Right lobe of liver (tissue), 4 donors: ENCODE measurements around the gene FRY.

Experiments
- CTCF ChIP-seq, 4 donors: fragments of 200-600 bp in 3 of 4; fragments of 450-650 bp in 1 of 4; IDR thresholded peaks; one replicate each; pipeline versions ENCODE4 v1.5.1 to v1.8.0; 2016 to 2022; ENCODE audit warnings: antibody characterized with exemption in 4 of 4, mild to moderate bottlenecking in 2 of 4
- POLR2A ChIP-seq: fragments of 450-650 bp; IDR thresholded peaks from one replicate; pipeline ENCODE4 v1.6.1; 2017; ENCODE audit warnings: antibody characterized with exemption, mild to moderate bottlenecking
- donor health status: DM: no; HTN: no; CAD: no.
- donor health status: DM: no; HTN: no; CAD: no.
- donor health status: DM: no; HTN: yes; CAD: no.

GRCh38 chr13:32032759-32033158 is 1.2 kb downstream of the FRY start:
- TF ChIP-seq CTCF (IDR thresholded peaks at IDR 0.05) (no peak), POLR2A (no peak)
